ENCODE data around the gene CD1C. TPM values are rescaled to one million over a fixed set of nuclear protein-coding genes. Genes with fewer than 3 reads are reported as not detected.
"Not testable (repeated sequence)": the region's sequence is repeated elsewhere in the genome, so short reads cannot be mapped to it uniquely, and the experiment has no call there.

Gene CD1C
- total RNA-seq, 1 experiment from 2014 or later = not detected

DNA sequence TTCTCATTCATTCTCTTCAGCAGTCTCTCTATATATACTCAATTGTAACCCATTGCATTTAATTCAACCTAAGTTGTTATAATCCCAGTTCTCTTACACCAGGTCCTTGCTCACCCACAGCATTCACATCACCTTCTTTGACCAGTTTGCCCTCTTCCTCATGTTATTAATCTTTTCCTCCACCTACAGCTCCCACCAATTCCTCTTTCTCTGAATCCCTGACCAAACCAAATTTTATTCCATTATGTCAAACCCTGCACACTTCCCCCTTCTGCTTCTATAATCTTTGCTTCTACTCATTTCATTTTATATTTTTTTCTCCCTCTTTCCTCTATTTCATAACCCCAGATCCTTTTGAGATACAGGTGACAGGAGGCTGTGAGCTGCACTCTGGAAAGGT, 34.1 kb upstream of the CD1C start:
- no peak overlapping the region for H3K4me2 ChIP-seq (ENCODE audit: low read length)
- CTCF ChIA-PET = no interaction called here
- POLR2A ChIA-PET (ENCODE audit: unreplicated experiment) = no interaction called here
- H3K9me3 ChIP-seq (ENCODE audit: low read length) = no peaks in the 10 kb centered on the region
- H4K20me1 ChIP-seq (ENCODE audit: low read length) = no peaks in the 10 kb centered on the region
- no peak overlapping the region for H2AFZ ChIP-seq (ENCODE audit: low read length)
- H3K36me3 ChIP-seq (ENCODE audit: low read depth, low read length) = no peaks in the 10 kb centered on the region
- no peak overlapping the region for H3K4me3 ChIP-seq (ENCODE audit: low read length)
- H3K9me2 ChIP-seq (replicated peaks; ENCODE audit: low read length) = no peaks in the 10 kb centered on the region
- no peak for DNase-seq
- no peaks in the 10 kb centered on the region for H3K79me2 ChIP-seq (ENCODE audit: low read length)
- peaks cover 63% of the 10 kb centered on the region for H3K27me3 ChIP-seq (ENCODE audit: low read length)
- no peak for ATAC-seq
- intact Hi-C loops (cut with micrococcal nuclease) = no loop called here
- no peak overlapping the region for H3K27ac ChIP-seq (ENCODE audit: low read length)
- no peaks in the 10 kb centered on the region for H3K4me1 ChIP-seq (ENCODE audit: insufficient read depth, low read length)
- TF ChIP-seq EZH2phosphoT487 (IDR thresholded peaks at IDR 0.05; ENCODE audit: borderline replicate concordance, low read length) (no peak), EZH2 (IDR thresholded peaks at IDR 0.05; ENCODE audit: low read length, unreplicated experiment) (no peak)
- TF ChIP-seq, protein P1, sequence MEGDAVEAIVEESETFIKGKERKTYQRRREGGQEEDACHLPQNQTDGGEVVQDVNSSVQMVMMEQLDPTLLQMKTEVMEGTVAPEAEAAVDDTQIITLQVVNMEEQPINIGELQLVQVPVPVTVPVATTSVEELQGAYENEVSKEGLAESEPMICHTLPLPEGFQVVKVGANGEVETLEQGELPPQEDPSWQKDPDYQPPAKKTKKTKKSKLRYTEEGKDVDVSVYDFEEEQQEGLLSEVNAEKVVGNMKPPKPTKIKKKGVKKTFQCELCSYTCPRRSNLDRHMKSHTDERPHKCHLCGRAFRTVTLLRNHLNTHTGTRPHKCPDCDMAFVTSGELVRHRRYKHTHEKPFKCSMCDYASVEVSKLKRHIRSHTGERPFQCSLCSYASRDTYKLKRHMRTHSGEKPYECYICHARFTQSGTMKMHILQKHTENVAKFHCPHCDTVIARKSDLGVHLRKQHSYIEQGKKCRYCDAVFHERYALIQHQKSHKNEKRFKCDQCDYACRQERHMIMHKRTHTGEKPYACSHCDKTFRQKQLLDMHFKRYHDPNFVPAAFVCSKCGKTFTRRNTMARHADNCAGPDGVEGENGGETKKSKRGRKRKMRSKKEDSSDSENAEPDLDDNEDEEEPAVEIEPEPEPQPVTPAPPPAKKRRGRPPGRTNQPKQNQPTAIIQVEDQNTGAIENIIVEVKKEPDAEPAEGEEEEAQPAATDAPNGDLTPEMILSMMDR (conservative IDR thresholded peaks at IDR 0.05; ENCODE audit: low read depth, low read length) = no peak
- H3F3A ChIP-seq (ENCODE audit: low read length, unreplicated experiment) = no peaks in the 10 kb centered on the region
- no peak overlapping the region for H3K9ac ChIP-seq (ENCODE audit: low read length)
- no TSS peak for BruUV-seq (replicated peaks)

DNA sequence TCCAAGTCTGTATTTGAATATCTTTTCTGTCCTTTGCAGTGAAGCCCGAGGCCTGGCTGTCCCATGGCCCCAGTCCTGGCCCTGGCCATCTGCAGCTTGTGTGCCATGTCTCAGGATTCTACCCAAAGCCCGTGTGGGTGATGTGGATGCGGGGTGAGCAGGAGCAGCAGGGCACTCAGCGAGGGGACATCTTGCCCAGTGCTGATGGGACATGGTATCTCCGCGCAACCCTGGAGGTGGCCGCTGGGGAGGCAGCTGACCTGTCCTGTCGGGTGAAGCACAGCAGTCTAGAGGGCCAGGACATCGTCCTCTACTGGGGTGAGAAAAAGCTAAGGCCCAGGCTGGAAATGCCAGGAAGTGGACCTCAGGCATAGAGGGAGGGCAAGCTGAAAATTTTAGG, 33.0 kb upstream of the CD1C start:
- H3K4me3 ChIP-seq (ENCODE audit: low read length); POLR2A ChIA-PET (ENCODE audit: unreplicated experiment); H3K79me2 ChIP-seq (ENCODE audit: low read length); H3K4me1 ChIP-seq (ENCODE audit: insufficient read depth, low read length); H4K20me1 ChIP-seq (ENCODE audit: low read length); H3K27ac ChIP-seq (ENCODE audit: low read length); H3K9me2 ChIP-seq (replicated peaks; ENCODE audit: low read length); H3K9ac ChIP-seq (ENCODE audit: low read length); CTCF ChIA-PET; H3K4me2 ChIP-seq (ENCODE audit: low read length); BruUV-seq (replicated peaks); H3K36me3 ChIP-seq (ENCODE audit: low read depth, low read length); intact Hi-C loops (cut with micrococcal nuclease); H3K9me3 ChIP-seq (ENCODE audit: low read length); ATAC-seq; H3F3A ChIP-seq (ENCODE audit: low read length, unreplicated experiment); DNase-seq; H2AFZ ChIP-seq (ENCODE audit: low read length): not testable (repeated sequence)
- peaks cover 64% of the 10 kb centered on the region for H3K27me3 ChIP-seq (ENCODE audit: low read length)

DNA sequence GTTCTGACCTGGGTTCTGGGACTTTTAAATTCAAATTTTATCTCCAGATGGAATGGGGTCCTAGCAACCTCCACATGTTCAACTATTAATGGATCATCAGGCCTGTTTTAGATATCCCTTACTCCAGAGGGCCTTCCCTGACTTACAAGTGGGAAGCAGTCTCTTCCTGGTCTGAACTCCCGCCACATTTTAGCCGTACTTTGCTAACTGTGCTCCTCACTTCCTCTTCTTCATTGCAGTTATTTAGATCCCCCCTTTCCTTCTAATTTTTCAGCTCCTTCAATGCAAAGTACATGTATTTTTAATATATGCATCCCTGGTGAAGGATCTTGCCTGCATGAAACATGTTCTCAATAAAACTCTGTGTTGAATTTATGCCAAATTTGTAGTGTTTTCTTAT, 31.8 kb upstream of the CD1C start:
- Histone ChIP-seq H3K27me3 (ENCODE audit: low read length) (peaks cover 61% of the 10 kb centered on the region), H3K9ac (ENCODE audit: low read length) (no peak overlapping the region), H3K27ac (ENCODE audit: low read length) (no peak overlapping the region), H3K9me3 (ENCODE audit: low read length) (no peaks in the 10 kb centered on the region), H3K79me2 (ENCODE audit: low read length) (no peaks in the 10 kb centered on the region), H3F3A (ENCODE audit: low read length, unreplicated experiment) (no peaks in the 10 kb centered on the region), H4K20me1 (ENCODE audit: low read length) (no peaks in the 10 kb centered on the region), H3K4me1 (ENCODE audit: insufficient read depth, low read length) (no peaks in the 10 kb centered on the region), H3K9me2 (replicated peaks; ENCODE audit: low read length) (no peaks in the 10 kb centered on the region), H3K4me2 (ENCODE audit: low read length) (no peak overlapping the region), H2AFZ (ENCODE audit: low read length) (no peak overlapping the region), H3K4me3 (ENCODE audit: low read length) (no peak overlapping the region), H3K36me3 (ENCODE audit: low read depth, low read length) (no peaks in the 10 kb centered on the region)
- no peak for TF ChIP-seq EZH2phosphoT487 (IDR thresholded peaks at IDR 0.05; ENCODE audit: borderline replicate concordance, low read length)
- TF ChIP-seq, protein P1 (conservative IDR thresholded peaks at IDR 0.05; ENCODE audit: low read depth, low read length) = no peak
- no peak for TF ChIP-seq EZH2 (IDR thresholded peaks at IDR 0.05; ENCODE audit: low read length, unreplicated experiment)
- DNase-seq = no peak
- BruUV-seq (replicated peaks) = no TSS peak
- ATAC-seq = no peak
- CTCF ChIA-PET = no interaction called here
- POLR2A ChIA-PET (ENCODE audit: unreplicated experiment) = no interaction called here
- intact Hi-C loops (cut with micrococcal nuclease) = no loop called here

All from PC-3 (cell line).